GM19035 (cell line): ENCODE data around the gene HS3ST2.
"Not testable (repeated sequence)": the region's sequence is repeated elsewhere in the genome, so short reads cannot be mapped to it uniquely, and the experiment has no call there.

Experiments
- ATAC-seq: cut with Tn5 transposase; IDR thresholded peaks from one replicate; pipeline ENCODE4 v1.9.1; 2021; ENCODE audit not compliant: unreplicated experiment

HS3ST2 gene

DNA sequence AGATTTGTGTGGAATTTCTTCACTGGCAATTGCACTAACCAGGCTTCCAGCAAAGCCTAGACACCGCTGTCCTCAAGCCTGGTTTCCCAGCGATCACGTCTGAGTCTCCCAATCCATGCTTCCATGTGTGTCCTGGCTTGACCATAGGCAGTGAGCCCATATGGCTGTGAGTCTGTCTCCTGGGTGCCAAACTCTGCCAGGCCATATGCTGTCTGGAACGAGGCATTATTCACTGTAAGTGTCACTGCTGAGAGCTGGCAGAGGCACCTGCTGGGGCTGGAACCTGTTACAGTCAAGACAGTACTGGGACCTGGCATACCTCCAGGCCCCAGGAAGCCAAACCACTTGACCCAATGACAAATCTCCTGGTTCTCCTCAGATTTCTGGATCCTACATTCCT is 60.4 kb downstream of the HS3ST2 start:
- no peak for ATAC-seq

DNA sequence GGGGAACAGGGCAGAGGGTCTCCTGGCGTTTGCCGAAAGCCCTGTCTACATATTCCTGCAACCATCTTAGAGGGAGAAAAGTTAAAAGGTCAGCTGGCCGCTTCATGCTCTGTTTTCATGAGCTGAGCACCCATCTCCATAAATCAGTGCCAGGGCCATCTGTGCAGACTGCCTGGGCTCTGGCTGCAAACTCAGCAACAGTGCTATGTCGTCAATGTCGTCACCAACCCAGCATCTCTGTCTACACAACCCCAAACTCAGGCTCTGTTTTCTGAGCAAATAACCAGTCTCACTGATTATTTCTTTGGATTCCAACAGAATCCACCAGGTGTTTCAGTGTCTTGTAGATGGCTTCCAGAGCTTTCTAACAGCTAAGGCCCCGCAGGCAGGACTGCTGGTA is 65.0 kb downstream of the HS3ST2 start:
- ATAC-seq, result no peak

- ATAC-seq, result no peak
Observed at GRCh38 chr16:22879466-22879865, 65.5 kb downstream of the HS3ST2 start.

- no peak for ATAC-seq
Observed at GRCh38 chr16:22882981-22883380, 69.0 kb downstream of the HS3ST2 start.

DNA sequence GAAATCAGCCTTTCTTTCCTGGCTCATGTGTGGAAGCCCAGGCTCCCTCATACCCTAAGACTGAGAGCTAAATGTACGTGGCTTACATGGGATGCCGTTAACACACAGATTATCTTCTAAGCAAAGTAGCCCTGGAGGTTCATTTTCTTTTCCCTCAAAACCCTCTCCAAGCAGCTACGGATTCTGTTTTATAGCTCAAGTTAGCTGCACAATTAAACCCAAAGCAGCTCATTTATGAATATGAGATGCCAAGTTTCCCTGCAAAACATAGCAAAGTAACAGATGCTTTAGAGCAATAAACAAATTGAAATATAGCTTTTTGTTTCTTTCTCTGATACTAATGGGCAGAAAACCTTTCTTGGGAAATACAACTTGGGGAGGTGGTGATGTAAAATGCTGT is 72.0 kb downstream of the HS3ST2 start:
- ATAC-seq, result no peak

GRCh38 chr16:22886927-22887326 is 73.0 kb downstream of the HS3ST2 start:
- no peak for ATAC-seq

DNA sequence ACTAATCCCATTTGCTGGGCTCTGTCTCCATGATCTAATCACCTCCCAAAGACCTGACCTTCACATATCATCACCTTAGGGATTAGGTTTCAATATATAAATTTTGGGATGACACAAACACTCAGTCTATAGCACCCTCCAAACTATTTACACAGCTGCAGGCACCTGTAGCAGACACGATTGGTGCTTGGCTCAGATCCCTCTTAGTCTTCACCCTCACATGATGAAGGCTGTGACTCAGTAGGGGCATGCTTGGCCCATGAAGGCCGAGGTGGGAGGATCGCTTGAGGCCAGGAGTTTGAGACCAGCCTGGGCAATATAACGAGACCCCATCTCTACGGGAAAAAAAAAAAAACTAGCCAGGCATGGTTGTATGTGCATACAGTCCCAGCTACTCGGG is 73.5 kb downstream of the HS3ST2 start:
- ATAC-seq, result no peak

DNA sequence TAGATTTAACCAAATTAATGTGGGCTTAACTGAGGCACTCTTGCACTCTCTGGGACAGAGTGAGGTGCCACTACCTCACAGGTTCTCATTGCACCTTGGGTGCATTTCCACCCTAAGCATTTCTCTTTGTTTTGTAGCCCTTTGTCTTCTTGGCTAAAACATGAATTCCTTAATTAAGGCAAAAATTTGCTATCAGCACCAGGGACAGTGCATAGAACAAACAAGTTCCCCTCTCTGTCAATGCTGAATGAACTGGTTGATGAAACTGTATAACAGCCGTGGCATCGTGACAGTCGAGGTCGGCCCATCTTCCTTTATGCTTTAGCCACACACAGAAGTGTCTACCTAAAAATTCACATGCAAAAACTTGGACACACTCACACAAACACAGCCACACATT is 74.8 kb downstream of the HS3ST2 start:
- ATAC-seq, result no peak

GRCh38 chr16:22890976-22891375 is 77.0 kb downstream of the HS3ST2 start:
- ATAC-seq, result no peak

GRCh38 chr16:22897184-22897583 is 83.2 kb downstream of the HS3ST2 start:
- ATAC-seq, result no peak

DNA sequence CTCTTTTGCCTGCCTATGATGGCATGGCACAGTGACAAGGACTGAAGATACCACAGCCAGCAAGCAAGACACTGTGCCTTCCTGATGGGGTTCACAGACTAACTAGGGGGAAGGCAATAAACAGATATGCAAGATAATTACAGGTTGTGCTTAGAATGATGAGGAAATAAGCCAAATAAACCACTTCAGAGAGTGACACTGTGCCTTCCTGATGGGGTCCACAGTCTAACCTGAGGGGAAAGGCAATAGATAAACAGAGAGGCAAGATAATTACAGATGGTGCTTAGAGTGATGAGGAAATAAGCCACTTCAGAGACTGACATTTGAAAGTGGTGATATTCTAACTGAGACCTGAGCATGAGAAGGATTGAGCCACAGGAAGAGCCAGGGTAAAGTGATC is 84.2 kb downstream of the HS3ST2 start:
- ATAC-seq, result no peak

DNA sequence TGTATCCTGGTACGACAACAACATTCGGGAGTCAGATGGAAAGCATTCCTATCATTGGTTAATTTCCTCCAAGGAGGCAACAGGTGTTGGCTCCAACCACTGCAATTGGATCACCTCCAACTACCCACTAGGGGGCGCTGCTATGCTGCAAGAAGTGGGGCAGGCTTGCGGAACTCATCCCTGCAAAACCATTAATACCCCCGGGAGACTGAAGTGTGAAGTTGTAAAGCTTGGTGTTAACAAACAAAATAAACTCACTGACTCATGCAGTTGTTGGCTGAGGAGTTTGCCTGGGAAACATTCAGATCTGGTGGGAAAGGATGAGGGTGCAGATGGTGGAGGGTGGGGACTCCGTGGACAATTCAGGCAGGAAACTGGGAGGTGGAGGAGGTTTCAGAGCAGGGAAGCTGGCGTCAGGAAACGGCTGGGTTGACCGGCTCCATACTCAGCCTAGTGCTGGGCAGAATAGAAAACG is 84.9 kb downstream of the HS3ST2 start:
- ATAC-seq, result no peak

DNA sequence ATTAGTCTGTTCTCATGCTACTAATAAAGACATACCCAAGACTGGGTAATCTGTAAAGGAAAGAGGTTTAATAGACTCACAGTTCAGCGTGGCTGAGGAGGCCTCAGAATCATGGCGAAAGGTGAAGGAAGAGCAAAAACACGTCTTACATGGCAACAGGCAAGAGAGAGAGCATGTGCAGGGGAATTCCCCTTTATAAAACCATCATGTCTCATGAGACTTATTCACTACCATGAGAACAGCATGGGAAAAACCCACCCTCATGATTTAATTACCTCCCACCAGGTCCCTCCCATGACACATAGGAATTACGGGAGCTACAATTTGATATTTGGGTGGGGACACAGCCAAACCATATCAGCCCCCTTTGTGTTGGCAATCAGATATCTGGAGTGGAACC is 85.6 kb downstream of the HS3ST2 start:
- ATAC-seq, result not testable (repeated sequence)

GRCh38 chr16:22900863-22901262 is 86.9 kb downstream of the HS3ST2 start:
- no peak for ATAC-seq

- no peak for ATAC-seq
Observed at GRCh38 chr16:22901563-22901962, 87.6 kb downstream of the HS3ST2 start.

DNA sequence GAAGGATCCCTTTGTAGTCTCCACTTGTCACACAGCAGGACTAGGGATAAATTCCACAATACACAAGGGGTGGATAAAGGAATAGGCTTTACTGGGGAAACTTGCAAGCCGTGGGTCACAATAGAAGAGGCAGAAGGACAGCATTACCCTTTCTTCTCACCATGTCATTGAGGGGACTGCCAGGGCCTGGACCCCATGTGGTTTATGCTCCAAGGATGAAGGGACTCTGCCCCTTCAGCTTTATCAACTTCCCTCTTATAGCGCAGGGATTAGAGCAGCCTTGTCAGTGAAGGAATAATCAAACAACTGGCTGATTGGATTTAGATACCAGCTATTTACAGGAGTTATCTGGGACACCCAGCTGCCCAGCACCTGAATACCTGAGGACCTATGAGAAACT is 89.8 kb downstream of the HS3ST2 start:
- no peak for ATAC-seq

DNA sequence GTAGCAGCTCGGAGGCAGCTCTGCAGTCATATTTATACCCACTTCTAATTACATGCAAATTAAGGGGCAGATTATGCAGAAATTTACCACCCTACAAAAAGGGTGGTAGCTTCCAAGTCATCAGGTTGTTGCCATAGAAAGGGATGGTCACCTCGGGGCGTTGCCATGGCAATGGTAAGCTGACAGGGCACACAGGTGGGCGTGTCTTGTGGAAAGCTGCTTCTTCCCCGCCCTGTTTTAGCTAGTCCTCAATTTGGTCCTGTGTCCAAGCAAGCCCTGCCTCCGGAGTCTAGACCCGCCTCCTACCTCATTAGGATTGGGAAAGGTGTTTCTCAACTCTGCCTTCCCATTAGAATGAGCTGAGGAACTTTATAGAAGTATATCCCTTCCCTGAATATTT is 98.7 kb downstream of the HS3ST2 start:
- ATAC-seq, result no peak

DNA sequence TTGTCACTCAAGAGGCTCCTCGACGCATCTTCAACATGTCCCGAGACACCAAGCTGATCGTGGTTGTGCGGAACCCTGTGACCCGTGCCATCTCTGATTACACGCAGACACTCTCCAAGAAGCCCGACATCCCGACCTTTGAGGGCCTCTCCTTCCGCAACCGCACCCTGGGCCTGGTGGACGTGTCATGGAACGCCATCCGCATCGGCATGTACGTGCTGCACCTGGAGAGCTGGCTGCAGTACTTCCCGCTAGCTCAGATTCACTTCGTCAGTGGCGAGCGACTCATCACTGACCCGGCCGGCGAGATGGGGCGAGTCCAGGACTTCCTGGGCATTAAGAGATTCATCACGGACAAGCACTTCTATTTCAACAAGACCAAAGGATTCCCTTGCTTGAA is 101.0 kb downstream of the HS3ST2 start:
- ATAC-seq, result no peak

- no peak for ATAC-seq
Observed at GRCh38 chr16:22923491-22923890, 109.5 kb downstream of the HS3ST2 start.

DNA sequence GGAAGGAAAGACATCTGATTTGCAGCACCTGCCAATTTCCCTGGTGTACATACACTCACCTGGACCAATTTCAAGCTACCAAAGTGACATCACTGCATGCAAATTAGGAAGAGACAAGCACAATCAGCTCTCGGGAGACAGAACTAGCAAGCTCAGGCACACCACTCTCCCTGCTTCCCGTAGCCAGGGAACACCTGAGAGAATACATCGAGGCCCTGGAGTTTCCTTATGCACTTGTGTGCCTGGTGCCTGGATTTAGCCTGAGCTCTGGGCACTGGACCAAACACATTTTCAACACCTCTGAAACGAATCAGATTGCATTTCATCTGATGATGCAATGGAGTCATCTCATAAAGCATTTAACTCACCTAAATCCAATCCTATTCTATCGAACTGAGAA is 110.5 kb downstream of the HS3ST2 start:
- ATAC-seq, result no peak

- no peak for ATAC-seq
Observed at GRCh38 chr16:22926105-22926751, 112.3 kb downstream of the HS3ST2 start.

DNA sequence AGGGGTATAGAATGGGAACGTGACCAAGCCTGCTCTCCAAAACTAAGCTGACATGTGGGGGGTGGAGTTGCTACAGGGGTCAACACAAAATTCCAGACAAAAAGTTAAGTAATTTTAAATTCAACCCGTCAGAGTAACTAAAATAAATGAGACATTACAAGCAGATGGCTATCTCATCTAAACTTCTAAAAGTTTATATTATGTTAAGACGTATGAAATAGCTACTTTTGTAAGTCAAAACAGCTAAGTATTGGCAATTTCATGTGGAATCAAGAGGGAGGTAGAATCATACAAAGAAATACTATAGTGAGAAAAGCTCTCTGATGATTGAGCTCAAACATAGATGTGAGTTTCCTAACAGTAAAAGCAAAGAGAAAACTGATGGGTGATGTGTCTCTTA is 113.3 kb downstream of the HS3ST2 start:
- no peak for ATAC-seq

GRCh38 chr16:22928882-22929435 is 115.0 kb downstream of the HS3ST2 start:
- ATAC-seq, result no peak
